Neural progenitor cell (in vitro differentiated cells): Measurements from ENCODE around the gene CHDH. TPM values are rescaled to one million over a fixed set of nuclear protein-coding genes. Genes with fewer than 3 reads are reported as not detected.

ENCODE experiments used
- DNase-seq: peaks from one replicate; pipeline ENCODE4 v3.0.0-alpha.2; 2016; ENCODE audit warnings: low spot score
- H2AFZ ChIP-seq: fragments of 200-600 bp; sonication (generic); replicated peaks from 2 replicates; pipeline ENCODE4 v1.6.1; 2016; ENCODE audit warnings: antibody characterized with exemption
- H3F3A ChIP-seq: fragments of 200-600 bp; sonication (generic); 2 replicates; pipeline ENCODE4 v1.6.1; 2016; ENCODE audit warnings: antibody characterized with exemption, low read depth
- H3K27ac ChIP-seq: fragments of 200-600 bp; sonication (generic); 2 replicates; pipeline ENCODE4 v1.5.1; 2016; ENCODE audit warnings: mild to moderate bottlenecking
- H3K27me3 ChIP-seq: fragments of 200-600 bp; sonication (generic); 2 replicates; pipeline ENCODE4 v1.6.1; 2016; ENCODE audit warnings: mild to moderate bottlenecking, moderate library complexity
- H3K36me3 ChIP-seq: fragments of 200-600 bp; sonication (generic); 2 replicates; pipeline ENCODE4 v1.5.1; 2016
- H3K4me1 ChIP-seq: fragments of 200-600 bp; sonication (generic); 2 replicates; pipeline ENCODE4 v1.6.1; 2016; ENCODE audit warnings: mixed run types
- H3K4me2 ChIP-seq: fragments of 200-600 bp; sonication (generic); 2 replicates; pipeline ENCODE4 v1.6.1; 2016
- H3K4me3 ChIP-seq: fragments of 200-600 bp; sonication (generic); 2 replicates; pipeline ENCODE4 v1.5.1; 2016
- H3K79me2 ChIP-seq: fragments of 200-600 bp; sonication (generic); 2 replicates; pipeline ENCODE4 v1.6.1; 2016; ENCODE audit warnings: low read depth
- H3K9ac ChIP-seq: fragments of 200-600 bp; sonication (generic); 2 replicates; pipeline ENCODE4 v1.6.1; 2016
- H3K9me3 ChIP-seq: fragments of 200-600 bp; sonication (generic); 2 replicates; pipeline ENCODE4 v1.5.1; 2016; ENCODE audit warnings: low read depth
- H4K20me1 ChIP-seq: fragments of 200-600 bp; sonication (generic); 2 replicates; pipeline ENCODE4 v1.6.1; 2016; ENCODE audit warnings: low read depth
- H3K27ac Mint-ChIP-seq: 3 replicates; pipeline ENCODE4 v1.8.0; 2021; ENCODE audit warnings: mixed read lengths
- H3K27me3 Mint-ChIP-seq: 2 replicates; pipeline ENCODE4 v1.8.0; 2022; ENCODE audit warnings: low read depth, mild to moderate bottlenecking, inconsistent platforms, moderate library complexity, mixed read lengths; ENCODE audit not compliant: insufficient read depth
- H3K36me3 Mint-ChIP-seq: 3 replicates; pipeline ENCODE4 v1.8.0; 2021; ENCODE audit warnings: mixed read lengths
- H3K4me1 Mint-ChIP-seq: 3 replicates; pipeline ENCODE4 v1.8.0; 2021; ENCODE audit warnings: mixed read lengths
- H3K4me3 Mint-ChIP-seq: 3 replicates; pipeline ENCODE4 v1.8.0; 2021; ENCODE audit warnings: mild to moderate bottlenecking, moderate library complexity, mixed read lengths
- H3K9me3 Mint-ChIP-seq: 3 replicates; pipeline ENCODE4 v1.8.0; 2020; ENCODE audit warnings: mixed read lengths
- CTCF ChIP-seq: fragments of 200-600 bp; sonication (generic); IDR thresholded peaks from 2 replicates; pipeline ENCODE4 v1.5.1; 2017; ENCODE audit warnings: antibody characterized with exemption, mild to moderate bottlenecking
- EZH2 ChIP-seq: fragments of 200-600 bp; sonication (generic); IDR thresholded peaks from 2 replicates; pipeline ENCODE4 v1.6.1; 2017; ENCODE audit warnings: antibody characterized with exemption, mild to moderate bottlenecking, moderate library complexity
- EZH2phosphoT487 ChIP-seq: fragments of 200-600 bp; sonication (generic); IDR thresholded peaks from 2 replicates; pipeline ENCODE4 v1.6.1; 2017; ENCODE audit warnings: antibody characterized with exemption
- small RNA-seq: library from RNA; depleted of rRNA; stranded (forward); fragments of <200 nt; gene quantifications from one replicate; pipeline ENCODE3, GENCODE V24; 2015
- total RNA-seq: library from RNA; depleted of rRNA; stranded (reverse); fragments of >200 nt; gene quantifications from 2 replicates; pipeline ENCODE4 v1.2.3, GENCODE V29; 2015; ENCODE audit warnings: low replicate concordance

Gene CHDH
- total RNA-seq, 1 donor from 2014 or later, result 1.5 TPM

- no peak overlapping the region for H3K9ac ChIP-seq
Measured at GRCh38 chr3:53765753-53766152, 80.5 kb downstream of the CHDH start.

DNA sequence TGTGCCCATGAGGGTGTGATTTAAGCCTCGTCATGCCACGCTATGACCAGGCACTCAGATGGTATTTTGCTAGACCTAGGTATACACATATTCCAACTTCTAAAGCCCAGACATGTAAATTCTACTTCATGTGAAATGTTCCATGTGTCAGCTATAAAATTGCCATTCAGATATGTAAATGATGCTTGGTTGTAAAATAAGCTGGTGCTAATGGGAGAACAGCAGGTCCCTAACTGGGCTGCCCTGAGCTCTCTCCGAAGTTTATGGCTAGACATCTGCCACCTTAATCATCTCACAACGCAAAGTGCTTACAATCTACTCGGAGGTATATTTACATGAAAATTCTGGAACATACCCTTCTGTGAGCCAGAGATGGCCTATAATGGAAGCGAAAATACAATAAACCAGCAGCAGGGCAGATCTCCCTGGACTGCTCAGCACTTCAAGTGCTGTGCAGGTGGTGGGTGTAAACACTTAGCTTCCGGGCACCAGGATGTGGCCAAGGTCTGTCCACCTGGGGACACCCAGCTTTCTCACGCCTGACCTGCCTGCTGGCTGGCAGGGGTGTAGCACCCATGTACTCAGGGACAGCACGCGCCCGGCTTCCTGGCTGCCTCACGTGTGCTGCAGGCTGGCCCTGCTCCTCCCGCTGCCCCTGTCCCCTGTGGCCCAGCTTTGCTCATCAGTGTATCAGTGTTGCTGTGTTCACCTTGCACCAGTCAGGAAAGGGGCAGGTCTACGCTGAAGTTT is 82.0 kb downstream of the CHDH start:
- Histone ChIP-seq H3K4me1 (peaks cover 9% of the 10 kb centered on the region), H2AFZ (no peak overlapping the region), H3K9ac (no peak overlapping the region), H3K27ac (no peak overlapping the region), H4K20me1 (no peaks in the 10 kb centered on the region), H3K4me2 (no peak overlapping the region), H3K27me3 (no peaks in the 10 kb centered on the region), H3K79me2 (no peaks in the 10 kb centered on the region), H3K9me3 (no peaks in the 10 kb centered on the region), H3K36me3 (no peaks in the 10 kb centered on the region), H3K4me3 (no peak overlapping the region), H3F3A (no peaks in the 10 kb centered on the region)
- Mint-ChIP-seq H3K27me3 (no peaks in the 10 kb centered on the region), H3K4me1 (peaks cover 13% of the 10 kb centered on the region), H3K9me3 (no peaks in the 10 kb centered on the region), H3K4me3 (no peak overlapping the region), H3K36me3 (no peaks in the 10 kb centered on the region), H3K27ac (no peak overlapping the region)
- no peak for TF ChIP-seq EZH2phosphoT487
- TF ChIP-seq CTCF, result no peak
- no peak for TF ChIP-seq EZH2
- no peak for DNase-seq

More at GRCh38 chr3:53765753-53766152, 80.5 kb downstream of the CHDH start:
- no peaks in the 10 kb centered on the region for H3F3A ChIP-seq
- Mint-ChIP-seq H3K4me3 (no peak overlapping the region), H3K27me3 (peaks cover 3% of the 10 kb centered on the region), H3K4me1 (peaks cover 20% of the 10 kb centered on the region), H3K9me3 (no peaks in the 10 kb centered on the region), H3K27ac (no peak overlapping the region), H3K36me3 (no peaks in the 10 kb centered on the region)
- no peaks in the 10 kb centered on the region for H3K36me3 ChIP-seq
- no peaks in the 10 kb centered on the region for H3K9me3 ChIP-seq
- H3K27me3 ChIP-seq, result no peaks in the 10 kb centered on the region
- no peak overlapping the region for H3K27ac ChIP-seq
- H3K79me2 ChIP-seq, result no peaks in the 10 kb centered on the region
- TF ChIP-seq EZH2phosphoT487 (no peak), EZH2 (no peak), CTCF (no peak)
- peaks cover 14% of the 10 kb centered on the region for H3K4me1 ChIP-seq
- DNase-seq, result no peak
- H4K20me1 ChIP-seq, result no peaks in the 10 kb centered on the region
- no peak overlapping the region for H3K4me2 ChIP-seq
- H2AFZ ChIP-seq, result no peak overlapping the region
- H3K4me3 ChIP-seq, result no peak overlapping the region

- no peaks in the 10 kb centered on the region for H3F3A ChIP-seq
- no peaks in the 10 kb centered on the region for H3K9me3 ChIP-seq
- DNase-seq, result peak; percentile 39
- Mint-ChIP-seq H3K36me3 (no peaks in the 10 kb centered on the region), H3K9me3 (no peaks in the 10 kb centered on the region), H3K27ac (no peak overlapping the region), H3K4me1 (peaks cover 5% of the 10 kb centered on the region), H3K27me3 (no peaks in the 10 kb centered on the region), H3K4me3 (no peak overlapping the region)
- peak overlapping the region; percentile 42 for H2AFZ ChIP-seq
- H3K9ac ChIP-seq, result no peak overlapping the region
- TF ChIP-seq EZH2phosphoT487 (no peak), EZH2 (no peak), CTCF (no peak)
- H3K79me2 ChIP-seq, result no peaks in the 10 kb centered on the region
- no peak overlapping the region for H3K27ac ChIP-seq
- peaks cover under 1% of the 10 kb centered on the region for H3K4me1 ChIP-seq
- H3K27me3 ChIP-seq, result no peaks in the 10 kb centered on the region
- no peak overlapping the region for H3K4me3 ChIP-seq
- no peaks in the 10 kb centered on the region for H3K36me3 ChIP-seq
- no peaks in the 10 kb centered on the region for H4K20me1 ChIP-seq
- no peak overlapping the region for H3K4me2 ChIP-seq
Measured at GRCh38 chr3:53763353-53763752, 82.9 kb downstream of the CHDH start.

Small RNA genes lying within 50 kb of the gene (small RNA-seq; reads per million reads assigned to genes)
- not detected for gene AC012467.1

Other genes starting within 250 kb of the CHDH start
- gene IL17RB, start 149 bp upstream of the CHDH start, total RNA-seq, result 3.4 and 5.5 TPM in 2 replicates
- gene ACTR8, start 35.7 kb upstream of the CHDH start, total RNA-seq, result 32.8 and 40.8 TPM in 2 replicates
- gene SELENOK, start 45.4 kb upstream of the CHDH start, total RNA-seq, result 46.9 and 76.6 TPM in 2 replicates